Measurements from ENCODE around the gene DDT. TPM values are rescaled to one million over a fixed set of nuclear protein-coding genes. Genes with fewer than 3 reads are reported as not detected.

The DDT gene
- total and polyA plus RNA-seq, 4 donors: 352 to 1,291 (median 801) TPM

DNA sequence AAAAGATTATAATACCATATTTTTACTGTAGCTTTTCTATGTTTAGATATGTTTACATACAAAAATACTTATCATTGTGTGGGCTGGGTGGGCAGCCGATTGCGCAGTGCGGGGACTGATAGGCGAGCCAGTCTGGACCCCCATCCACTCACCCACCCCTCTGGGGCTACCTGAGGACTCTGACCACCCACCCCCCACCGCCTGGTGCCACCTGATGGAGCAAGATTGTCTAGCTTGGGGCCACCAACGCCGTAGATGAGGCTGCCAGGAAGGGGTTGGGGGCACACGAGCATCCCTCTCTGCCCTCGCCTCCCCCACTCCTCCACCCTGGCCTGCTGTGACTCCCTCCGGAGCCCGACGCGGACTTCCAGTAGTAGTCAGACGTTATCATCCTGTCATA is 47.7 kb downstream of the DDT start:
- no peaks in the 10 kb centered on the region for H3K27me3 ChIP-seq (ENCODE audit: control insufficient read depth in 4 of 4, insufficient read depth in 4 of 4, low read length in 3 of 4)
- no peak overlapping the region for H3K9ac ChIP-seq (ENCODE audit: low read depth in 1 of 2, low read length in 2 of 2)
- no peak overlapping the region for H3K27ac ChIP-seq (ENCODE audit: low read depth in 1 of 2, low read length in 2 of 2)
- TF ChIP-seq TAF1 (conservative IDR thresholded peaks at IDR 0.05): no peak
- no peak for TF ChIP-seq EGR1 (IDR thresholded peaks at IDR 0.05; ENCODE audit: low read depth in 2 of 2)
- TF ChIP-seq YY1 (IDR thresholded peaks at IDR 0.05): no peak
- TF ChIP-seq, protein P1, sequence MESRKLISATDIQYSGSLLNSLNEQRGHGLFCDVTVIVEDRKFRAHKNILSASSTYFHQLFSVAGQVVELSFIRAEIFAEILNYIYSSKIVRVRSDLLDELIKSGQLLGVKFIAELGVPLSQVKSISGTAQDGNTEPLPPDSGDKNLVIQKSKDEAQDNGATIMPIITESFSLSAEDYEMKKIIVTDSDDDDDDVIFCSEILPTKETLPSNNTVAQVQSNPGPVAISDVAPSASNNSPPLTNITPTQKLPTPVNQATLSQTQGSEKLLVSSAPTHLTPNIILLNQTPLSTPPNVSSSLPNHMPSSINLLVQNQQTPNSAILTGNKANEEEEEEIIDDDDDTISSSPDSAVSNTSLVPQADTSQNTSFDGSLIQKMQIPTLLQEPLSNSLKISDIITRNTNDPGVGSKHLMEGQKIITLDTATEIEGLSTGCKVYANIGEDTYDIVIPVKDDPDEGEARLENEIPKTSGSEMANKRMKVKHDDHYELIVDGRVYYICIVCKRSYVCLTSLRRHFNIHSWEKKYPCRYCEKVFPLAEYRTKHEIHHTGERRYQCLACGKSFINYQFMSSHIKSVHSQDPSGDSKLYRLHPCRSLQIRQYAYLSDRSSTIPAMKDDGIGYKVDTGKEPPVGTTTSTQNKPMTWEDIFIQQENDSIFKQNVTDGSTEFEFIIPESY (IDR thresholded peaks at IDR 0.05): no peak
- TF ChIP-seq, protein P2, sequence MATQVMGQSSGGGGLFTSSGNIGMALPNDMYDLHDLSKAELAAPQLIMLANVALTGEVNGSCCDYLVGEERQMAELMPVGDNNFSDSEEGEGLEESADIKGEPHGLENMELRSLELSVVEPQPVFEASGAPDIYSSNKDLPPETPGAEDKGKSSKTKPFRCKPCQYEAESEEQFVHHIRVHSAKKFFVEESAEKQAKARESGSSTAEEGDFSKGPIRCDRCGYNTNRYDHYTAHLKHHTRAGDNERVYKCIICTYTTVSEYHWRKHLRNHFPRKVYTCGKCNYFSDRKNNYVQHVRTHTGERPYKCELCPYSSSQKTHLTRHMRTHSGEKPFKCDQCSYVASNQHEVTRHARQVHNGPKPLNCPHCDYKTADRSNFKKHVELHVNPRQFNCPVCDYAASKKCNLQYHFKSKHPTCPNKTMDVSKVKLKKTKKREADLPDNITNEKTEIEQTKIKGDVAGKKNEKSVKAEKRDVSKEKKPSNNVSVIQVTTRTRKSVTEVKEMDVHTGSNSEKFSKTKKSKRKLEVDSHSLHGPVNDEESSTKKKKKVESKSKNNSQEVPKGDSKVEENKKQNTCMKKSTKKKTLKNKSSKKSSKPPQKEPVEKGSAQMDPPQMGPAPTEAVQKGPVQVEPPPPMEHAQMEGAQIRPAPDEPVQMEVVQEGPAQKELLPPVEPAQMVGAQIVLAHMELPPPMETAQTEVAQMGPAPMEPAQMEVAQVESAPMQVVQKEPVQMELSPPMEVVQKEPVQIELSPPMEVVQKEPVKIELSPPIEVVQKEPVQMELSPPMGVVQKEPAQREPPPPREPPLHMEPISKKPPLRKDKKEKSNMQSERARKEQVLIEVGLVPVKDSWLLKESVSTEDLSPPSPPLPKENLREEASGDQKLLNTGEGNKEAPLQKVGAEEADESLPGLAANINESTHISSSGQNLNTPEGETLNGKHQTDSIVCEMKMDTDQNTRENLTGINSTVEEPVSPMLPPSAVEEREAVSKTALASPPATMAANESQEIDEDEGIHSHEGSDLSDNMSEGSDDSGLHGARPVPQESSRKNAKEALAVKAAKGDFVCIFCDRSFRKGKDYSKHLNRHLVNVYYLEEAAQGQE (IDR thresholded peaks at IDR 0.05): no peak
- no peak for TF ChIP-seq RAD21 (IDR thresholded peaks at IDR 0.05)
- TF ChIP-seq SP1 (IDR thresholded peaks at IDR 0.05): no peak
- no peak for TF ChIP-seq HNF4A (conservative IDR thresholded peaks at IDR 0.05)
- TF ChIP-seq JUND (IDR thresholded peaks at IDR 0.05): no peak
- no peak for TF ChIP-seq NR2F2 (IDR thresholded peaks at IDR 0.05)
- TF ChIP-seq, protein P3, sequence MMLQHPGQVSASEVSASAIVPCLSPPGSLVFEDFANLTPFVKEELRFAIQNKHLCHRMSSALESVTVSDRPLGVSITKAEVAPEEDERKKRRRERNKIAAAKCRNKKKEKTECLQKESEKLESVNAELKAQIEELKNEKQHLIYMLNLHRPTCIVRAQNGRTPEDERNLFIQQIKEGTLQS (IDR thresholded peaks at IDR 0.05): no peak
- TF ChIP-seq, protein P4, sequence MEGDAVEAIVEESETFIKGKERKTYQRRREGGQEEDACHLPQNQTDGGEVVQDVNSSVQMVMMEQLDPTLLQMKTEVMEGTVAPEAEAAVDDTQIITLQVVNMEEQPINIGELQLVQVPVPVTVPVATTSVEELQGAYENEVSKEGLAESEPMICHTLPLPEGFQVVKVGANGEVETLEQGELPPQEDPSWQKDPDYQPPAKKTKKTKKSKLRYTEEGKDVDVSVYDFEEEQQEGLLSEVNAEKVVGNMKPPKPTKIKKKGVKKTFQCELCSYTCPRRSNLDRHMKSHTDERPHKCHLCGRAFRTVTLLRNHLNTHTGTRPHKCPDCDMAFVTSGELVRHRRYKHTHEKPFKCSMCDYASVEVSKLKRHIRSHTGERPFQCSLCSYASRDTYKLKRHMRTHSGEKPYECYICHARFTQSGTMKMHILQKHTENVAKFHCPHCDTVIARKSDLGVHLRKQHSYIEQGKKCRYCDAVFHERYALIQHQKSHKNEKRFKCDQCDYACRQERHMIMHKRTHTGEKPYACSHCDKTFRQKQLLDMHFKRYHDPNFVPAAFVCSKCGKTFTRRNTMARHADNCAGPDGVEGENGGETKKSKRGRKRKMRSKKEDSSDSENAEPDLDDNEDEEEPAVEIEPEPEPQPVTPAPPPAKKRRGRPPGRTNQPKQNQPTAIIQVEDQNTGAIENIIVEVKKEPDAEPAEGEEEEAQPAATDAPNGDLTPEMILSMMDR (IDR thresholded peaks at IDR 0.05; ENCODE audit: low read depth, low read length, missing input control): no peak
- no peak for TF ChIP-seq GABPA (IDR thresholded peaks at IDR 0.05 in 1 of 2, conservative IDR thresholded peaks at IDR 0.05 in 1 of 2)
- no peak for TF ChIP-seq HNF4G (IDR thresholded peaks at IDR 0.05)
- TF ChIP-seq RXRA (IDR thresholded peaks at IDR 0.05): no peak
- no peak for TF ChIP-seq FOXA2 (IDR thresholded peaks at IDR 0.05)
- TF ChIP-seq, protein P5, sequence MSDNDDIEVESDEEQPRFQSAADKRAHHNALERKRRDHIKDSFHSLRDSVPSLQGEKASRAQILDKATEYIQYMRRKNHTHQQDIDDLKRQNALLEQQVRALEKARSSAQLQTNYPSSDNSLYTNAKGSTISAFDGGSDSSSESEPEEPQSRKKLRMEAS (IDR thresholded peaks at IDR 0.05): no peak
- H3K36me3 ChIP-seq (ENCODE audit: control insufficient read depth in 4 of 4, insufficient read depth in 3 of 4, low read depth in 1 of 4, low read length in 3 of 4): peaks cover 3 to 17% (median 12%) of the 10 kb centered on the region in 4 donors
- H3K9me3 ChIP-seq (ENCODE audit: control insufficient read depth in 4 of 4, low read length in 3 of 4): peaks cover 0 to 9% (median 2%) of the 10 kb centered on the region in 4 donors
- no peak overlapping the region for H3K4me3 ChIP-seq (ENCODE audit: low read depth in 1 of 3, low read length in 3 of 3)
- DNase-seq (ENCODE audit: low spot score): no peak
- H3K4me1 ChIP-seq (ENCODE audit: control insufficient read depth in 4 of 4, insufficient read depth in 4 of 4, low read length in 3 of 4): no peaks in the 10 kb centered on the region
- 81% methylated on average over 14 of the region's 14 CpGs for WGBS

Data from liver (tissue), 9 donors.